ENCODE data around the gene SLC38A10. TPM values are rescaled to one million over a fixed set of nuclear protein-coding genes. Genes with fewer than 3 reads are reported as not detected.

Gene SLC38A10
- total and polyA plus RNA-seq, 10 of the 15 experiments (the other 5 are each of a cell fraction or from before 2014, with no cell fraction given) = 0.52 to 67.9 (median 22.1) TPM

DNA sequence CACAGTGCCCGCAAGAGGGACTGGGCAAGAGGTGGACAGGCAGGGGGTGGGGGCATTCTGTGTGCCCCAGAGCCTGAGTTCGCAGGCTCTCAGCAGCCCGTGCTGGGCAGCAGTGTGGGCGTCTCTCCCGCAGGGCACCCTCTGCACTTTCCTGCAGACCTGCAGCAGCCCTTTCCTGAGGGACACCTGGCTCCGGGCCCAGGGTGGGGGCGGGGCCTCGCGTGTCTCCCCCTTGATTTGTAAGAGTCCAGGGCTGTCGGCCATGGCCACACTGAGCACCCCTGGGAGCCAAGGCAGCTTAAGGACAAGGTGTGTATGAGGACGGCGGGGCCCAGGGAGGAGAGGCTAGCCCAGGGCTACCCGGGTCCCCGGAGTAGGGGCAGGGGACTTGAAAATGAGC, 33.4 kb upstream of the SLC38A10 start:
- intact Hi-C loops (cut with micrococcal nuclease; ENCODE audit: unreplicated experiment) (no loop called here), in situ Hi-C loops (cut with MboI) (no loop called here)
- H4K20me1 ChIP-seq (ENCODE audit: control insufficient read depth, insufficient read depth) = peaks cover 4% of the 10 kb centered on the region
- ChIA-PET RAD21 (ENCODE audit: unreplicated experiment) (no interaction called here), POLR2A (no interaction called here), SMC1A (ENCODE audit: uncharacterized antibody, unreplicated experiment) (no interaction called here), CTCF (no interaction called here)
- no peak overlapping the region for H3K4me2 ChIP-seq (ENCODE audit: control insufficient read depth, insufficient read depth)
- H3K27me3 ChIP-seq (replicated peaks in 1 of 2; ENCODE audit: control insufficient read depth in 2 of 2, insufficient read depth in 2 of 2, low read length in 1 of 2) = peaks cover 0 to 2% of the 10 kb centered on the region in 2 experiments; a peak in 3 of 4 replicates
- no peak overlapping the region for H3K4me3 ChIP-seq
- DNase-seq (ENCODE audit: low read depth, low spot score) = no peak
- ATAC-seq = no peak
- no peaks in the 10 kb centered on the region for H3K9me3 ChIP-seq (replicated peaks; ENCODE audit: control insufficient read depth, insufficient read depth, low read length)
- no peaks in the 10 kb centered on the region for H3K36me3 ChIP-seq (ENCODE audit: control insufficient read depth in 2 of 2, insufficient read depth in 2 of 2, low read length in 1 of 2)
- H3K4me1 ChIP-seq (ENCODE audit: control insufficient read depth, insufficient read depth, low read length) = peaks cover 6% of the 10 kb centered on the region; the same call in 1 of the 2 replicates
- no peak overlapping the region for H3K9ac ChIP-seq (ENCODE audit: control insufficient read depth, insufficient read depth, low read length)
- no peaks in the 10 kb centered on the region for H3K79me2 ChIP-seq (ENCODE audit: control insufficient read depth, insufficient read depth, low read length)
- 52% methylated on average over 14 of the region's 14 CpGs for WGBS (ENCODE audit: insufficient coverage, insufficient replicate concordance, low lambda C conversion rate, missing lambda C conversion rate)
- no peak overlapping the region for H3K27ac ChIP-seq (ENCODE audit: control insufficient read depth, insufficient read depth)
- no peak for FAIRE-seq
- H2AFZ ChIP-seq (ENCODE audit: control insufficient read depth, low read depth, low read length) = no peak overlapping the region
- no TSS peak for BruUV-seq (replicated peaks)
- TF ChIP-seq SIX5 (IDR thresholded peaks at IDR 0.05; ENCODE audit: low read depth, low read length, severe bottlenecking) (no peak), CBFB (IDR thresholded peaks at IDR 0.05; ENCODE audit: low read depth) (no peak), HDAC6 (IDR thresholded peaks at IDR 0.05; ENCODE audit: unreplicated experiment) (no peak), SREBF2 (IDR thresholded peaks at IDR 0.05; ENCODE audit: low read length) (no peak), YY1 (IDR thresholded peaks at IDR 0.05; ENCODE audit: low read depth, low read length) (no peak), CHD1 (IDR thresholded peaks at IDR 0.05; ENCODE audit: low read depth, low read length) (no peak), BMI1 (IDR thresholded peaks at IDR 0.05; ENCODE audit: borderline replicate concordance) (no peak), ZNF622 (IDR thresholded peaks at IDR 0.05) (no peak), WRNIP1 (IDR thresholded peaks at IDR 0.05; ENCODE audit: borderline replicate concordance, low read depth, low read length) (no peak), NRF1 (conservative IDR thresholded peaks at IDR 0.05; ENCODE audit: low read depth, low read length) (no peak), KLF5 (IDR thresholded peaks at IDR 0.05; ENCODE audit: partially characterized antibody) (no peak), STAT1 (conservative IDR thresholded peaks at IDR 0.05) (no peak), ZNF384 (IDR thresholded peaks at IDR 0.05; ENCODE audit: borderline replicate concordance, low read depth, low read length) (no peak), PAX5 (IDR thresholded peaks at IDR 0.05; ENCODE audit: borderline replicate concordance, low read depth, low read length) (no peak), SUZ12 (IDR thresholded peaks at IDR 0.05; ENCODE audit: unreplicated experiment) (no peak)
- TF ChIP-seq, protein P1, sequence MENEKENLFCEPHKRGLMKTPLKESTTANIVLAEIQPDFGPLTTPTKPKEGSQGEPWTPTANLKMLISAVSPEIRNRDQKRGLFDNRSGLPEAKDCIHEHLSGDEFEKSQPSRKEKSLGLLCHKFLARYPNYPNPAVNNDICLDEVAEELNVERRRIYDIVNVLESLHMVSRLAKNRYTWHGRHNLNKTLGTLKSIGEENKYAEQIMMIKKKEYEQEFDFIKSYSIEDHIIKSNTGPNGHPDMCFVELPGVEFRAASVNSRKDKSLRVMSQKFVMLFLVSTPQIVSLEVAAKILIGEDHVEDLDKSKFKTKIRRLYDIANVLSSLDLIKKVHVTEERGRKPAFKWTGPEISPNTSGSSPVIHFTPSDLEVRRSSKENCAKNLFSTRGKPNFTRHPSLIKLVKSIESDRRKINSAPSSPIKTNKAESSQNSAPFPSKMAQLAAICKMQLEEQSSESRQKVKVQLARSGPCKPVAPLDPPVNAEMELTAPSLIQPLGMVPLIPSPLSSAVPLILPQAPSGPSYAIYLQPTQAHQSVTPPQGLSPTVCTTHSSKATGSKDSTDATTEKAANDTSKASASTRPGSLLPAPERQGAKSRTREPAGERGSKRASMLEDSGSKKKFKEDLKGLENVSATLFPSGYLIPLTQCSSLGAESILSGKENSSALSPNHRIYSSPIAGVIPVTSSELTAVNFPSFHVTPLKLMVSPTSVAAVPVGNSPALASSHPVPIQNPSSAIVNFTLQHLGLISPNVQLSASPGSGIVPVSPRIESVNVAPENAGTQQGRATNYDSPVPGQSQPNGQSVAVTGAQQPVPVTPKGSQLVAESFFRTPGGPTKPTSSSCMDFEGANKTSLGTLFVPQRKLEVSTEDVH (IDR thresholded peaks at IDR 0.05; ENCODE audit: low read depth, partially characterized antibody) = no peak
- TF ChIP-seq, protein P2, sequence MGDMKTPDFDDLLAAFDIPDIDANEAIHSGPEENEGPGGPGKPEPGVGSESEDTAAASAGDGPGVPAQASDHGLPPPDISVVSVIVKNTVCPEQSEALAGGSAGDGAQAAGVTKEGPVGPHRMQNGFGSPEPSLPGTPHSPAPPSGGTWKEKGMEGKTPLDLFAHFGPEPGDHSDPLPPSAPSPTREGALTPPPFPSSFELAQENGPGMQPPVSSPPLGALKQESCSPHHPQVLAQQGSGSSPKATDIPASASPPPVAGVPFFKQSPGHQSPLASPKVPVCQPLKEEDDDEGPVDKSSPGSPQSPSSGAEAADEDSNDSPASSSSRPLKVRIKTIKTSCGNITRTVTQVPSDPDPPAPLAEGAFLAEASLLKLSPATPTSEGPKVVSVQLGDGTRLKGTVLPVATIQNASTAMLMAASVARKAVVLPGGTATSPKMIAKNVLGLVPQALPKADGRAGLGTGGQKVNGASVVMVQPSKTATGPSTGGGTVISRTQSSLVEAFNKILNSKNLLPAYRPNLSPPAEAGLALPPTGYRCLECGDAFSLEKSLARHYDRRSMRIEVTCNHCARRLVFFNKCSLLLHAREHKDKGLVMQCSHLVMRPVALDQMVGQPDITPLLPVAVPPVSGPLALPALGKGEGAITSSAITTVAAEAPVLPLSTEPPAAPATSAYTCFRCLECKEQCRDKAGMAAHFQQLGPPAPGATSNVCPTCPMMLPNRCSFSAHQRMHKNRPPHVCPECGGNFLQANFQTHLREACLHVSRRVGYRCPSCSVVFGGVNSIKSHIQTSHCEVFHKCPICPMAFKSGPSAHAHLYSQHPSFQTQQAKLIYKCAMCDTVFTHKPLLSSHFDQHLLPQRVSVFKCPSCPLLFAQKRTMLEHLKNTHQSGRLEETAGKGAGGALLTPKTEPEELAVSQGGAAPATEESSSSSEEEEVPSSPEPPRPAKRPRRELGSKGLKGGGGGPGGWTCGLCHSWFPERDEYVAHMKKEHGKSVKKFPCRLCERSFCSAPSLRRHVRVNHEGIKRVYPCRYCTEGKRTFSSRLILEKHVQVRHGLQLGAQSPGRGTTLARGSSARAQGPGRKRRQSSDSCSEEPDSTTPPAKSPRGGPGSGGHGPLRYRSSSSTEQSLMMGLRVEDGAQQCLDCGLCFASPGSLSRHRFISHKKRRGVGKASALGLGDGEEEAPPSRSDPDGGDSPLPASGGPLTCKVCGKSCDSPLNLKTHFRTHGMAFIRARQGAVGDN (IDR thresholded peaks at IDR 0.05) = no peak
- TF ChIP-seq, protein P3, sequence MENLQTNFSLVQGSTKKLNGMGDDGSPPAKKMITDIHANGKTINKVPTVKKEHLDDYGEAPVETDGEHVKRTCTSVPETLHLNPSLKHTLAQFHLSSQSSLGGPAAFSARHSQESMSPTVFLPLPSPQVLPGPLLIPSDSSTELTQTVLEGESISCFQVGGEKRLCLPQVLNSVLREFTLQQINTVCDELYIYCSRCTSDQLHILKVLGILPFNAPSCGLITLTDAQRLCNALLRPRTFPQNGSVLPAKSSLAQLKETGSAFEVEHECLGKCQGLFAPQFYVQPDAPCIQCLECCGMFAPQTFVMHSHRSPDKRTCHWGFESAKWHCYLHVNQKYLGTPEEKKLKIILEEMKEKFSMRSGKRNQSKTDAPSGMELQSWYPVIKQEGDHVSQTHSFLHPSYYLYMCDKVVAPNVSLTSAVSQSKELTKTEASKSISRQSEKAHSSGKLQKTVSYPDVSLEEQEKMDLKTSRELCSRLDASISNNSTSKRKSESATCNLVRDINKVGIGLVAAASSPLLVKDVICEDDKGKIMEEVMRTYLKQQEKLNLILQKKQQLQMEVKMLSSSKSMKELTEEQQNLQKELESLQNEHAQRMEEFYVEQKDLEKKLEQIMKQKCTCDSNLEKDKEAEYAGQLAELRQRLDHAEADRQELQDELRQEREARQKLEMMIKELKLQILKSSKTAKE (IDR thresholded peaks at IDR 0.05; ENCODE audit: low read depth, poor library complexity, severe bottlenecking) = no peak
